Jurkat, Clone E6-1 (cell line): ENCODE data around the gene POLDIP3.
"Not testable (repeated sequence)": the region's sequence is repeated elsewhere in the genome, so short reads cannot be mapped to it uniquely, and the experiment has no call there.

Experiments
- DNase-seq: peaks from one replicate; pipeline ENCODE4 v3.0.0-alpha.2; 2011; ENCODE audit warnings: low read depth, low spot score
- H3K4me3 ChIP-seq: 2 replicates; pipeline ENCODE4 v1.5.1; 2011; ENCODE audit warnings: mild to moderate bottlenecking, low read length, control low read depth, moderate library complexity

Gene POLDIP3

DNA sequence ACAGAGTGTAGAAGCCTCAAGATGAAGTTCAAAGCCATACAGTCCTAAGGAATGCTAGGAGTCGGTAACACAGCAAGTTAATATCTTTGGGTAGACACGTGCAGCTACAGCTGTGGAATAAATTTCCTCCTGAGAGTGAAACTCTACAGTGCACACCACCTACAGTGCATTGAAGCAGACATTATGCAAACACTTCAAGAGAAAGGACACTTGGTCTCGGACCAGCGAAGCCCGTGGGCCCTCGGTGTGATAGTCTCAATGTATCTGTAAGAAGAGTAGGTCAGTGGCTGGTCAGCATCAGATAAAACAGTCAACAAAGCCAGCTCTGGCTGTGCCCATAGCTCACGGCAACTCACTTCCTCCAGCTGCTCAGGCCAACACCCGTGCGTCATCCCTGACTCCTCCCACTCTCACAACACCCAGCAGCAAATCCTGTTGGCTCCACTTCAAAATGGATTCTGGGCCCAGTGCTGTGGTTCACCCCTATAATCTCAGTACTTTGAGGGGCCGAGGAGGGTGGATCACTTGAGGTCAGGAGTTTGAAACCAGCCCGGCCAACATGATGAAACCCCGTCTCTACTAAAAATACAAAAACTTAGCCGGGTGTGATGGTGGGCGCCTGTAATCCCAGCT, 77.4 kb downstream of the POLDIP3 start:
- not testable (repeated sequence) for DNase-seq

GRCh38 chr22:42536634-42537033, 78.0 kb downstream of the POLDIP3 start:
- not testable (repeated sequence) for DNase-seq, H3K4me3 ChIP-seq

More for the DNA sequence above, 77.4 kb downstream of the POLDIP3 start:
- not testable (repeated sequence) for H3K4me3 ChIP-seq

DNA sequence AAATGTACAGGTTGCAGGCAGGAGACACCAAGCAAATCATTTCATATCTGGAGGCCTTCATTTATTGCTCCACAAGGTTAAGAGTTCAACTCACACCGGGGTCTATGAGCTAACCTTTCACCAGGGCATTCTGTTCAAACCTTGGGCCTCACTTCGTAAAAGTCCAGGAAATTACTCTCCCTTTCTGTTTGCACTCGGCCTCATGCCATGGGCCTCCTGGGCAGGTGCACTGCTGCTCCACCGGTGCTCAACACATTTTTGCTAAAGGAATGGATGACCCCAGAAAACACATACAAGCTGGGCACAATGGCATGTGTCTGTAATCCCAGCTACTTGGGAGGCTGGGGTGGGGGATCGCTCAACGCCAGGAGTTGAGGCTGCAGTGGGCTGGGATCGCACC, 78.5 kb downstream of the POLDIP3 start:
- H3K4me3 ChIP-seq: no peak overlapping the region
- DNase-seq: no peak

GRCh38 chr22:42535082-42535731, 79.5 kb downstream of the POLDIP3 start:
- H3K4me3 ChIP-seq, DNase-seq: not testable (repeated sequence)
